GM03348 (cell line): ENCODE measurements around the gene RSU1.
"Not testable (repeated sequence)": the region's sequence is repeated elsewhere in the genome, so short reads cannot be mapped to it uniquely, and the experiment has no call there.

ENCODE experiments used
- DNase-seq: peaks from one replicate; pipeline ENCODE4 v3.0.0; 2012; ENCODE audit warnings: low spot score

The RSU1 gene

DNA sequence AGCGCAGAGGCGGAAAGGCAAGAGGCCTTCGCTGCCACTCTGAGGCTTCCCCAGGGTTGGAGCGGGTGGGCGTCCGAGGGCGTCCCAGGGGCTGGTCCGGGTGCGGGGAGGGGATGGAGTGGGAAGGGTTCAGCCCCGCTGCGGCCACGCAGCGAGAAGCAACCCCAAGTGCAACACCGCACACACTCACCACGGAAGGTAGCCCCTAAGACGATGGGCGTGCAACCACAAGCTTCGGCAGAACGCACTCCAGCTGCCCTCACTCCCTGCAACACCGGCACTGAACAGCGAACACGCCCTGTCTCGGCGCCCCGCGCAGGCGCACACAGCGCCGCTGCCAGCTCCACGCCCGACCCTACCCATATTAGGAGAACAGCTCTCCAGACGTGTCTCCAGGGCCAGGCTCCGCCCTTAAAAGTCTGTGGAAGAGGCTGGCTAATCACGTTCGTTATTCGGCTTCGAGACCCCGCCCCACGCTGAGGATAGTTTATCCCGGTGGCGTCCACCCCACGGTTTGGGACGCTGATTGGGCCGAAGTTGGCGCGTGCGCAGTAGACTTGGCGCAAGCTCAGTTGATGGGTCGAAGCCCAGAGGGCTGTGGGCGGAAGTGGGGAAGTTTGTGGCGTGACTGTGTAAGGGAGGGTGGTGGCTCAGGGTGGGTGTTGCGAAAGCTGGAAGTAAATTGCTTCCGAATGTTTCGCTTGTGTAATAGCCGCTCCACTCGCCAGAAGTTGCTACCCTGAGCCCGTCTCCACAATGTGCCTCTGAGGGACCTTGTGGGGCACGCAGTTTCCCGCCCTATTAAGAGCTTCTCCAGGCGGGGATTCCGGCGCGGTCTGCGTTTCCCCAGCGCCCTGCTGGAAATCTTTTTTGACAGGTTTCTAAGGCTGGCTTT, at the start of gene RSU1:
RSU1 (minus strand) TSS at position 300 of the 895 bp plus-strand sequence. CDS start 343 bp downstream, outside the sequence.
- peak; percentile 98 for DNase-seq

DNA sequence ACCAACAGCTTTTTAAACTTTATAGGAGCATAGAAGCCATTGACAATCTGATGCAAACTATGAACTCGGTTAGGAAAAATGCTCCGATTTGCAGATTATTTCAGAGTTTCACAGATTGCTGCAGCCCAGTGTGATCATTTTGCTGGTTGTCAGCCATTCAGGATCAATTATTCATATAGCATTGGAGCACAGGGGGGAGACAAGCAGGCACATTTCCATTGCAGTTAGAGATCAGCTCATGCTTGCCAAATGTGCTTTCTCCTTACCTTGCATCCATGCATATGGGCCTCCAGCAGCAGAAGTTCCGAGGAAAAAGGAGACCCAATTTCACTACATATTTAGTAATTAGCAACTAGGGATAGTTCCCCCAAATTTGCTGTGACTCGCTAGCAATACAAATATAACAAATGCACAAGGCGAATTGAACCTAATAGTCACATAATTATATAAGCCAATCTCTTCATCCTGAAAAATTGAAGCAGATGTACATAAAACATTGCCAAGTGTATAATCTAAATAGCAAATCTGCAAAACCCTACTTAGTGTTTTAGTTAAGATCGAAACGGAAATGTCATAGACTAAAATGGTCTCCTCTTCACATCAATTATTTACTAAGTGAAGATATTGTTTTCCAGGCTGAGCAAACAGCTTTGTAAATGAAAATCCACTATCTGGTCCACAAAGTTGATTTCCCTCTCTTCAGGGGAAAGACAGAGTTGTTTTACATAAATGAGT, 49.5 kb upstream of the RSU1 start:
- DNase-seq = no peak

DNA sequence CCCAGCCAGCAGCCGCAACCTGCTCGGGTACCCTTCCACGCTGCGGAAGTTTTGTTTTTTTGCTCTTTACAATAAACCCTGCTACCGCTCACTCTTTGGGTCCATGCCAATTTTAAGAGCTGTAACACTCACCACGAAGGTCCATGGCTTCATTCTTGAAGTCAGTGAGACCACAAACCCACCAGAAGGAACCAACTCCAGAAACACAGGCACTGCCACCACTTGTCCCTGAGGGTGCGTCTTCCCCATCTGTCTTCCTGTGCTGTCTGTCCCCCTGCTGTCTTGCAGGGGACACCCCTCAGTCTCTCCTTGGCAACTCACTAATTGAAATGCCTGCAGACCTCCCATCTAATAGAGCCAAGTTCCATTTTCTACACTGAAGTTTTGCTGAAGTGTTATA, 48.5 kb upstream of the RSU1 start:
- no peak for DNase-seq

DNA sequence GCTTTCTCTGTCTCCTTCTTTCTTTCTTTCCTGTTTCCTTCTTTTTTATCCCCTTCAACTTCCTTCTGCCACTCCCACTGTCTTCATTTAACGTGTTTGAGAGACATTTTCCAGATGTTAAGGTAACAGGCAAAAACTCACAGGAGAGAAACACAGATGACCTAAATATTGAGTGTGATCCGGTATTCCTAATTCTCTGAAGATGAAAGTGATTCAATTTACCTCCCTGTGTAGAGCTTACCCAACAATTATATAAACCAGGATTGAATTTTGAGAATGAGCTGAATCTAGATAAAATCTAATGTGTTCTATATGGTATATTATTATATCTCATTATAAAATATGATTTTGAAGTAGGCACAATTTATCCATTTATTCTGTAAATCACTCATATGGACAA, 46.5 kb upstream of the RSU1 start:
- DNase-seq = no peak

DNA sequence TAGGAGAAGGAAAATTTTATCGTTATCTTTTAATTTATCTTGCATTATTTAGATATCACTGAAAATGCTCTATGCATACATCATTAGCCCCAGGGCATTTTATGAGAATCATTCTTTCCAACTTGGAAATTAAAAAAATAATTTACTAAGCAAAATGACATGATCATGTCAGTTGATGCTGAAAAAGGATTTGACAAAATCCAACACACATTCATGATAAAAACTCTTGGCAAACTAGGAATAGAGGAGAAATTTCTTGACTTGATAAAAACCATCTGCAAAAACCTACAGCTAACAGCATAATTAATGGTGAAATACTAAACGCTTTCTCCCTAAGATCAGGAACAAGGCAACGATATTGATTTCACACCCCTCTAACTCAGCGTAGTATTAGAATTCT, 40.2 kb upstream of the RSU1 start:
- no peak for DNase-seq

DNA sequence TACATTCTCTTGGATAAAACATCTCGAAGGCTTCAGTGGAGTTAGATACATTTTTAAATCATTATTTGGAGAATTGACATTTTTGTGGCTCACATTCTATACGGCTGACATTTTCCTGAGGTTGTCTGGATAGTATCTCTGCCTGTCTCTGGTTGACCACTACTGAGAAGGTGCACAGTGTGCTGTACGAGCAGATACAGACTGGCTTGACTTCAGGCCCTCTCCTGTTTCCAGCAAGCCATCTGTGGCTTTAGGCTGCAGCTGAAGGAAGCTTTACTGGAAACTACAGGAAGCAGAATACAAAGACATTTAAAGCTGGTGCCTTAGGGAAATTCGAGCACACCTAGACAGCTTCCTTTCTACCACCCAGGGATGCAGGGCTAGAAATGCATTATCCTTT, 39.3 kb upstream of the RSU1 start:
- no peak for DNase-seq

DNA sequence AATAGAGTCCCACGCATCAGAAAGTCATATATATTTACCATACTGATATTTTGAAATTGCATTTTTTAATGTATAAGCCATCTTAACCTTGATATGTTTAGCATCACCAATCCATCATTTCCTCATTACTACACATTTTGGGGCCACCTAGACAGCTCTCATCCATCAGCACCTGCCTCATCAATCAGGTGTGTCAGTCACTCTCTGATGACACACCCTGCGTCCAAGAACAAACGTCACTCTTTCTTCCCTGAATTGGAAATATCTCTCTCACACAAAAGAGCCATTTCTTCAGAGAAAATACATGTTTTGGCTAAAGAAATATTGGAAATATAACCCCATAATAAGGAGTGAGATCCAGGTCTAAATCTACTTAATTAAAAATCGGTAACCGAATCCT, 38.9 kb upstream of the RSU1 start:
- DNase-seq = no peak

DNA sequence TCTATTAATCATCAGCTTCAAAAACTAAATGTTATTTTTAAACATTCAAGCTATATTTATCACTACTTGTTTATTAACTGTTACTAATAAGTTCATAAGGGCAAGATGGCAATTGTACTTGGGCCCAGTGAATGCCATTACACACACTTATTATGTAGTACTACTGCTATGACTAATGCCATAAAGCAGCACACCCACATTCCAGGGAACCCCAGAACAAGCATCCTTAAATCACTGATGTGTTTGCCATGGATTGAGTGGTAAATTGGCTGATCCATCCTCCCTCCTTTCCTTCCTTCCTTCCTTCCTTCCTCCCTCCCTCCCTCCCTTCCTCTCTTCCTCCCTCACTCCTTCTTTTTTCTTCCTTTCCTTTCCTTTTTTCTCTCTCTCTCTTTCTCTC, 37.4 kb upstream of the RSU1 start:
- DNase-seq = peak; percentile 36

DNA sequence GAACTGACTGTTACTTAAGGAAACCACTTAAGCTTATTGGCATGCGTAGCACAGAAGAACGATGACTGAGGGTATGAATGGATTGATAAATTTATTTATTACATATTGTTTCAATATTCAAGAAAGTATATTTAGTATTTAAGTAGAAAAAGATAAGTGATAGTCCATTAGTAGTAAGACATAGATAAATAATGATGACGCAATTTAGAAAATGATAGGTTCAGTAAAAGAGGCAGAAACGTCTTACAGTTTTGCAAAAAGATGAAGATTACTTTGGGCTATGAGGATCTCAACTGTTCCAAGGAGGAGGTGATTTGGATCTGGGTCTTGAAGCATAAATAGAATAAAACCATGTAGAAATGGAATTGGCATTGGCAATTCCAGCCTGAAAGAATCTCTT, 36.6 kb upstream of the RSU1 start:
- DNase-seq = no peak

DNA sequence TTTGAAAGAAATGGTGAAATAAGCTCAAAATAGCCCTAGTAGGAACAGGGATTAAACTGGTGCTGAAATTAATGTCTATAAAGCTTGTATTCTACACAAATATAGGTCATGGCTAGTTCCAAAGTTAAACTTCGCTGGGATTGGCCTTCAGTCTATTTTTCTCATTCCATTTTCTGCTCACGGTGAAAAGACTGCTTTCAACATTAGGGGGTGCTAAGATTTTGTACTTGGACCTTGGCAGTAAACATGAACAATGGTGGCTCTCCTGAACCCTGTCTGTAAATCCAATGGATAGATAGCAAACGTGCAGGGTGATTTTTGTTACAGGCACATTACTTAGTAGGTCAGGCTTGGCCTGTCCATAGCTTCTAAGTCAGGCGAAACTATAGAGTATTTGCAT, 36.0 kb upstream of the RSU1 start:
- DNase-seq = no peak

DNA sequence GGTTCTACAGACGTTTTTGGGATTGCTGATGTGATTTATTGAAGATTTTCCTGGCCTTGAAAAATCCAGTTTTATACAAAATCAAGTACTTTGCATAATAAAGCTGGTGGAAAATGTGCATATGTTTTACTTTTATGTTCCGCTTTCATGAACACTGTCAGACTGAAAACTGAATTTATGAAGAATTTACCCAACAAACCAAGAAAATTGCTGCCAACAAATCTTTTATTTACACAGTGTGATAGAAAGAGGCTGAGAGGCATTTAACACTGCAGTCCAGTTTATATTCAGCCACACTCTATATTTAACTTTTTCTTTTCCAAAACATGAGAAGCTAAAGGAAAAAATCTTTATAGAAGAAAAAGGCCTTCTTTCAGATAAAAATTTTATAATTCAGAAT, 35.4 kb upstream of the RSU1 start:
- DNase-seq = no peak

DNA sequence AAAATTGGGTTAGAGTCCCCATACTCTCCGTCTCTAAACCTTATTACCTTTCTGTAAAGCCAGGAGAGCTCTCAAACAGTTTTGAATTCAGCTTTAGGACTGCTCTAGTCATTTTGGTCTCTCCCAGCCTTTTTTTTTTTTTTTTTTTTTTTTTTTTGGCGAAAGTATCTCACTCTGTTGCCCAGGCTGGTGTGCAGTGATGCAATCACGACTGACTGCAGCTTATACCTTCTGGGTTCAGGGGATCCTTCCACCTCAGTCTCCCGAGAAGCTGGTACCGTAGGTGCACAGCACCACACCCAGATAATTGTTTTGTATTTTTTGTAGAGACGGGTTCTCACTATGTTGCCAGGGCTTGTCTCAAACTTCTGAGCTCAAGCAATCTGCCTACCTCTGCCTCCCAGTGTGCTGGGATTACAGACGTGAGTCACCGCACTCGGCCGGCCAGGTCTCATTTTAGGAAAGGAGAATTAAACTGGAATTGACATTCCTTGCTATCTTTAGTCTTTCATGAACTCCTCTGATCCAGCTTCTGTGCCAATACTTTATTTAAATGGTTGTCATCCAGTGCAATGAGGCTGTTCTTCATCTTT, 31.4 kb upstream of the RSU1 start:
- no peak for DNase-seq

DNA sequence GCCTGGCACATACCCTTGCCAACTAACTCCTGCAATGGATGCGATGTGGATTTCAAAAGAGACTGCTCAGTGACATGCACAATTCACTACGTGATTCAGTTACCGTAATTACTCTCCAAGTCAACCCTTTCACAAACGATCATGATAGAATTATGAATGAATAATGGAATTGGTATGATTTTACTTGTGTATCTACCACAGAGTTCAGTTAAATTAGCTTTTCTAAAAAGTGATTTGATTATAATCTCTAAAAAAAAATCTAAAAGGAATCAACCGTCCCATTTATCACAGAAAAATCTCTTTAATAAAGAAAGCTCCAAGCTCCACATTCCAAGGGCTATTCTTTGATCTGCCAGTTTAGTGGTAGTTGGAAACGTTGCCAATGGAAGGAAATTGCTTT, 30.4 kb upstream of the RSU1 start:
- peak; percentile 63 for DNase-seq

DNA sequence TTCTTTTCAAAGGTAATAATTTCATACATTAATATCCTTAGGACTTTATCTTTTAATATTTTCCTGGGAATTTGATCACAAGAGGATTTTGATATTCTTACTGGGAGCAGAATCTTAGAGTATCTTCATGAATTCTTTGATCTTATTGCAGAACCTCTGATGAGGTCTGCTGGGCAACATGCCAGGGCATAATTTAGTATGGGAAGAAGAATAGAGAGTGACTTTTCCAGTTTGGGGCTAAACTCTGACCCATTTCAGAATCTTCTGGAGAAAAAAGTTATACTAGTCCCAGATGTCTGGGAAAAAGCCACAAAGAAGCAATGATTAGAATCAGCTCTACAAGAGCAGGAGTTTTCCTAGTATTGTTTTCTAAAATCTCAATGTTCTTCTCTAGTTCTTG, 28.0 kb upstream of the RSU1 start:
- peak; percentile 18 for DNase-seq

DNA sequence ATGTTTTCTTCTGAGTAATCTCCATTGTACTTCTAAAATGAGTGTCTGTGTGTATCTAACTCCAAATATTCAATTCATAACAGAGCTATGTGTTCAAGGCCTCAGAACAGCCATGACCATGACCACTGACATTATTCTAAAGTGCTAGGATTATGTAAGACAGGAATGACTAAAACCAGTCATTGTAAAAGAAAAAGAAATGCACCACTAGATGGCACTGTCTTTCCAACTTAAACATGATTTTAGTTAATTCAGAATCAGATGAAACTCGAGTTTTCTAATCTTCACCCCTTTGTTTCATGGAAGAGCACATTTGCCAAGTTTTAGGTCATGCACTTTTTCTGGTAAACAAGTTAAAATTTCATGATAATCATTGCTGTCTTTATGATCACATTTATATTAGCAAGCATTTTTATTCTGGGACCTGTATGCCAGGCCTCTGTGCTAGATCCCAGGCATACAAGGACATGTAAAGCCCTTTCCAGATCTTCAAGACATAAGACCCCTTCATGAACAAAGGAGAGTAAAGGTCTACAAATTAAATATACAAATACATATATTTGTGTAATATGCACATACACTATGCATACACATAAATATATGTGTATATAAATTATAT, 26.1 kb upstream of the RSU1 start:
- peak; percentile 61 for DNase-seq

DNA sequence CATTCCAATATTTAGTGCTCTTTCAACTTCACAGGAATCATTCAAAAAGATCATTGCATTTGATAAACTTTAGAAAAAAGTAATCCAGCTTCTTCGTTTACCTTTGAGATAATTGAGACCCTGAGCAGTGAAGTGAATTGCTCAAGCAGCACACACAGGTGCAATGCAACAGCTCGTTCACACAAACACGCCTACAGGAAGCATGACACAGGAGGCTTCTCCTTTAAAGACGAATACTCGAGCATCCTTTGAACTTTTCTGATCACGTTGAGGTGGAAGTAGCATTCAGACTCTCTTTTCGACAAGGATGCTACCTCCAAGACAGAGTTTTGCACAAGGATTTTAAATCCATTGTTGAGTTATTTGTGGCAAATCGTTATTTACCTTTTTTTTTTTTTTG, 18.0 kb upstream of the RSU1 start:
- DNase-seq = no peak

DNA sequence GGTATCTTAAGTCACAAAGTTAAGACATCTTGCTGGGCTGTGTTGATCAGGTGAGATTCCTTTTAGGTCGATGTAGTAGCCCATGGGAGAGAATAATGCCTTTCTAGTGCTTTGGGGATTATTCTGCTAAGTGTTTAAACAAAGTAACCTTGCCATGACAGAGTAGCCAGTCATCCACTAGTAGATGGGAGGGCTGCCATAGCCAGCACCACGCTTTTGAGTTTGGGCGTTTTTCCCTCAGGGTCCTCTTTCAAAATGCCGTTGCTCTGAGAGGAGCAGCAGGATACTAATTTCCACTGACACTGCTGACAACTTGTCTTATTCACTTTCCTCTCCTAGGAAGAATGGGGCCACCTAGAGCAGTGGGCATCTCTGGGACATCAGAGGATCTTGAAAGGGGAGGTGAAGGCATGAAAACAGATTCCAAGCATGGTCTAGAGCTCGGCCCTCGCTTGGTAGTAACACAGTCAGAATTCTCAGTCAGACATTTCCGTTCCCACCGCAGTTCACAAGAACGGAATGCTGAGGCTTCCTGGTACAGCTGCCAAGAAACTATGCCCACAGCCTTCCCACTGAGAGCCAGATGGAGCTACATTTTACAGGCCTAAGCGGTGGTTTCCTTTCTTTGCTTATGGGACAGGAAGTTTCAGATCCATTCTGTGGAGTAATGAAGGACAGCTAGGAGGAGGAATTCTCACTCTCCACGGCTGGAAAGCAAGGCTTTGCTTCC, 15.3 kb upstream of the RSU1 start:
- DNase-seq = peak; percentile 74

DNA sequence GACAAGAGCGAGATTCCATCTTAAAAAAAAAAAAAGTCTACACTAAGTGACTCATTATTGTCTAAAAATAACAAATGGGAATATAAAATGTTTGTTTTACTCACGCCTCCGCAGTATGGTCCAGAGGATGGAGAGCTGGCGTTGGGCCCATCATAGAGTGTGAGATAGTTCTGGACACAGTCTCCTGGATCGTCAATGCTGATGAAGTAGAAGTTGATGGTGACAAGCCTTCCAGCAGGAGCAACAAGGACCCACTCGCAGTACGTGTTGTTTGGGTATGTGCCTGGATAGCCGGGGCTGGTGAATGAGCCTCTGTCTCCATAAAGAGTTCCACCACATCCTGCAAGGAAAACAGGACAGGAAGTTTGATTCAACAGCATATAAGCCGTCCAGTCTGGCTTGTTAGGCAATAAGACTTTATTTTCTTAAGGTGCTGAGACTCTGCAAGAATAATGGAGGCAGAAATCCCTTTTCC, 11.5 kb upstream of the RSU1 start:
- peak; percentile 48 for DNase-seq

DNA sequence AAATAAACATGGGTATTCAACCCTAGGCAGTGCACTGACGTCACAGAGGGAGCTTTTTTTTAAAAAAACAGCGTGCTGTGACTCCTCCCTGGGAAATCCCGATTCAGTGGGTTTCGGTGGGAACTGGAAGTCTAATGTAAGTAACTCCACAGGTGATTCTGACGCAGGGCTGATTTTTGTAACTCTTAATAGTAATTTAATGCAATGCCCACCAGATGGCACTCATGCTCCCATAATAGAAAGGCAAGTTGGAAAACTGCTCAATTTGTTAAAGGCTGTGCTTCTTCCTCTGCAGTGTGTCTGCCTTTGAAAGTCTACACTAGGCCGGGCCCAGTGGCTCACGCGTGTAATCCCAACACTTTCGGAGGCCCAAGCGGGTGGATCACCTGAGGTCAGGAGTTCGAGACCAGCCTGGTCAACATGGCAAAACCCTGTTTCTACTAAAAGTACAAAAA, 10.9 kb upstream of the RSU1 start:
- DNase-seq = peak; percentile 46

DNA sequence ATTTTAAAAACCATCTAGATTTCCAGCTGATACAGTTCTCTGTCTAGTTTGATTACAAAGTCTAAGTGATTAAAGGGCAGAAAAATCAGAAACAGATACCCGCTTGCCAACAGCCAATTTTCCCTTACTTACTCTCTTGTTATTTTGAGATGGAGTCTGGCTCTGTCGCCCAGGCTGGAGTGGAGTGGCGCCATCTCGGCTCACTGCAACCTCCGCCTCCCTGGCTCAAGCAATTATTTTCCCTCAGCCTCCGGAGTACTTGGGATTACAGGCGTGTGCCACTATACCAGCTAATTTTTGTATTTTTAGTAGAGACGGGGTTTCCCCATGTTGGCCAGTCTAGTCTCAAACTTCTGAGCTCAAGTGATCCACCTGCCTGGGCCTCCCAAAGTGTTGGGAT, 10.2 kb upstream of the RSU1 start:
- DNase-seq = not testable (repeated sequence)

DNA sequence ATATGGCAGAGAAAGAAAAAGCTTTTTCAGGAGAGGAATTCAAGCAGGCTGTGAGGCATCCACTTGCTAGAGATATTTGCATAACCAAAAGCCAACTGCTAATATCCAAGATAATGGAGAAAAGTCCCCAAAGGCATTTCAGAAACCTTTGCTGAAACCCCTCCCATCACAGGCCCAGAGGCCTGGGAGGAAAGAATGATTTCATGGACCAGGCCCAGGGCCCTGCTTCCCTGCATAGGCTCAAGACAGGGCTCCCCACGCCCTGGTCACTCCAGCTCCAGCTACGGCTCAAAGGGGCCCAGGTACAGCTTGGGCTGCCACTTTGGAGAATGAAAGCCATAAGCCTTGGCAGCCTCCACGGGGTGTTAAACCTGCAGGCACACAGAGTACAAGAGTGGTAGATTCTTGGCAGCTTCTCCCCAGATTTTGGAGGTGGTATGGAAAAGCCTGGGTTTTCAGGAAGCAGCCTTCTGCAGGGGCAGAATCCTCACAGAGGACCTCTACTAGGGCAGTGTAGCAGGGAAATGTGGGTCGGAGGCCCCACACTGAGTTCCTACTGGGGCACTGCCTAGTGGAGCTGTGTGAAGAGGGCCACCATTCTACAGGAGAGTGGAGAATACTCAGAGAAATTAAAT, 5.6 kb upstream of the RSU1 start:
- no peak for DNase-seq
